Glomerular visceral epithelial cell (primary cell): Measurements from ENCODE around the gene RANBP1.

Experiments
- DNase-seq: peaks from one replicate; pipeline ENCODE4 v3.0.0-alpha.2; 2016; ENCODE audit errors: extremely low spot score

Gene RANBP1

DNA sequence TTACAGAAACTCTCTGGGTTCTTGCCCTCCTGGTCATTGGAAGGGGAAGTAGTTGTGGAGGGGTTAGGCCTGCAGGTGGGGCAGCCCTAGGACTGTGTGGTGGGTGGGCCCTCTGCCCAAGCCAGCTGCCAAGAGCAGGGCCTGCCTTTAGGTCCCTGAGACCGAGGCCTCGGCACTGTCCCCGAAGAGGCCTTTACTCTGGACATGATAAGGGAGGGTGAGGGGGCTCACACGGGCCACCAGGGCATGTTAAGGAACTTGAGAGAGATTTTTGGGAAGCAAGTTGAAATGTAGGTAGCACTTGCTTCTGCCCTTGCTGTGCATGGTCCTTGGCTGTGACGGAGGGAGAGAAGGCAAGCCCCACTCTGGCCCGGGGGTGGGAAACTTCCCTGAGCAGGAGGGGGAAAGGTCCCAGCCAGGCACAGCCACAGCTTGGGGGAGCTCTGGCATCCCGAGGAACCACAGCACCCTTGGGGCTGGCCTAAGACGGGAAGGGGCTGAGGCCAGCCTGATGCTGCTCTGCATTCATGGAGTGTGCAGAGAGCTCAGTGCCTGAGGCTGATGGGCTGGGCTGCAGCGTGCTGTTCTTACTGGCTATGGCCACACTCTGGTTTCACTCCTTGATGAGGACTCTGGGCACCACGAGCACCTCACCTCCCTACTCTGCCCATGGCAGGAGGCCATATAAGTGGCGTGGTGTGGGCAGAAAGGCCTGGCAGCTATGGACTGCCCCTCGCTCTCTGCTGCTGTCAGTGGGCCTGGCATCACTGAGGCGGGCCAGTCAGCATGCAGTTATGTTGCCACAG is 7.8 kb upstream of the RANBP1 start:
- DNase-seq = no peak

DNA sequence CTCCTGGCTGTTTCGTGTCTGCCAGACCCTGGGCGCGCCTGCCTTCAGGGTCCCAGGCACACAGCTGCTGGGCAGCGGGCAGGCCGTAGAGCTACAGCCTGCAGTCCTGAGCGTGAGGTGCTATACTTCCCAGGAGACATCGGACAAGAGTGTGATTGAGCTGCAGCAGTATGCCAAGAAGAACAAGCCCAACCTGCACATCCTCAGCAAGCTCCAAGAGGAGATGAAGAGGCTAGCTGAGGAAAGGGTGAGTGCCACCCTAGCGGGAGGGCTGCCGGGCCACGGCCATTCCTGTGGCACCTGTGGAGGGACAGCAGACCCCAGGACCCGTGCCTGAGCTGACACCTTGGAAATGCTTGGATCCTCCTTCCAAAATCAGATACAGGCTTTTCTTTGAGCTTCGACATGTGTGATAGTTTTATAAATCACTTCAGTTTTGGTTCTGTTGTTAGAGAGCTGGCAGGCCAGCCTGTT is 7.1 kb upstream of the RANBP1 start:
- DNase-seq = no peak

DNA sequence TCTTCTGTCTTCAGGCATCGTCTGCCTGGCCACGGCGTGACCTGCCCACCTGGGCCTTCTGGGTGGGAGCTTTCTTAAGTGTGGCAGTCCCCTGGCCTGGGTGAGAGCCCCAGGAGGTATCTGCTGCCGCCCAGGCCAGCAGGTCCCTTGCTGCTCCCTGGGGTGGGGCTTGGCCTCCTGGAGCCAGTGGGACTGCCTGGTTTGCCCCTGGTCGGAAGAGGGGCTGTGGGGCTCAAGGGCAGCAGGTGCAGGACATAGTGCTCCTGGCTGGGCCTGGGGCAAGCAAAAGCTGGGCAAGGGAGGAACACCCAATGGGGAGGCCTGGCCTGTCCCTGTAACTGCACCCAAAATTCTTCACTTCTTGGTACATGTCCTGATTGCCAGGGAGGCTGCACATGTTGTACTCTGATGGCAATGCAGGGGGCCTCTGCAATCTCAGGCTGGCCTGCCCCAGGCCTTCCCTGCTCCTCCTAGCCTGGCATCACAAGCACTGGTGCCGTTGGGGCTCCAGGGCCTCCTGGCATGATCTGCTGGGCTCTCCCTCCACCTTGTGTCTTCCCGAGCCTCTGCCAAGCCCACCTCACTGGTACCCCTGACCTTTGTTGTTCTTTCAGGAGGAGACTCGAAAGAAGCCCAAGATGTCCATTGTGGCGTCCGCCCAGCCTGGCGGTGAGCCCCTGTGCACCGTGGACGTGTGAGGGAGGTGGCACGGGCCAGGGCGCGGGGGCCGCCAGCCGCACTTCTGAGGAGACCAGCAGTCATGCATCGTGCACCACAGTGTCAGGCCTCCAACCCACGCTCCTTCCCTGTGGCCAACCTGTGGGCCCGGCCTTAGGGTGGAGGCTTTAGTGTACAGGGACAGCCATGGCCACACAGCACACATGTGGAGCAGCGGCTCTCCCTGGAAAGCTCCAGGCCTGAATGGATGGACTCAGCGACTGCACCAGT is 6.2 kb upstream of the RANBP1 start:
- DNase-seq = no peak

DNA sequence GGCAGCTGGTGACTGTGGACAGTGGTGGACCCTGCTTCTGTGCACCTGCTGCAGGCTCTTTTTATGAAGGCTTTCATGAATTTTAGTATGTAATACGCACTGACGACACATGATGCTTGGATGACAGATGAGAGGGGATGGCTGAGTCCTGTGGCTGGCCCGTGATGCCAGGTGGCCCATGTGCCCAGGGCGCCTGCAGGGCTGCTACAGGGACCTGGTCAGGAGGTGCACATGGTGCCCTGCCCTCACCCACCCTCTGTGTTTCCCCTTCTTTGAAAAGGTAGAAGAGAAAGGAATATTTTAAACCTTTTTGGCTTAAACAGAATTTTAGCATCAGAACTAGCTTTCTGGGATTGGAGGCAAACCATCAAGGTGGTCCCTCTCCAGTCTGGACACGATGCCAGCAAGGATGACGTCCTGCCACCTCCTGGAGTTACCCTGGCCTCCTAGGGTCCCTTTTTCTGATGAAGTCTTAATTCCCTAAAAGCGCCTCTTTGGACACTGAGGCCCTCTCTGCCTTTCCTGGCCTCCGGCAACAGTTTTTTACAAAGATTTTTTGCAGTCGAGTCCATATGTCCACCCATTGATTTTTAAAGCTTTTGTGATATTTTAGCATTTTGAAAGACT is 5.4 kb upstream of the RANBP1 start:
- DNase-seq = no peak

DNA sequence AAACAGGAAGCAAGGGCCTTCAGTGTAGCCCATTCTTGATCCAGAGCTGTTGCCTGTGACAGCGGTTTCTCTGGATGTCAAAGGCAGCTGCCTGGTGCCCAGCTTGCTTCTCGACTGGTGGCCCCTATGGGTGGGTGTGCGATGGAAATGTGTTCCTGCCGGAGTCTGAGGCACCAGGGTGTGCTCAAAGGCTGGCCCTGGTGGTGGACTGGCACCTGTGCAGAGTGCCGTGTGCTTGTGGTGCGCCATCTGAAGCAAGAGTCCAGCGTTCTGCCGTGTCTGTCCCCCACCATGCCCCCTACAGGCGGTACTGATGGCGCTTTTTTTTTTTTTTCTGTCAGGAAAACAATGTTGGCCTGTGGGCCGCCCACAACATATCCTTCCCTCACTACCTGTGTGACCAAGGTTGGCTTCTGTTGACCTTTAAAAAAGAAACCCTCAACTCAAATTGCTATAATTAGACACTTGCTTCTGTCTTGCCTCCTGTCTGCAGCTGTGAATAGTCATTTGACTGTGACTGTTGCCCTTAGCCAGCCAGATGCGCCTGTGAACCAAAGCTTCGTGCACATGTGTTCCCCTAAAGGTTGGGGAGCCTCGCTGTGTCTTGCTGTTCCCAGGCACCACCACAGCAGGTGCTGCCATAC is 4.7 kb upstream of the RANBP1 start:
- peak; percentile 40 for DNase-seq

DNA sequence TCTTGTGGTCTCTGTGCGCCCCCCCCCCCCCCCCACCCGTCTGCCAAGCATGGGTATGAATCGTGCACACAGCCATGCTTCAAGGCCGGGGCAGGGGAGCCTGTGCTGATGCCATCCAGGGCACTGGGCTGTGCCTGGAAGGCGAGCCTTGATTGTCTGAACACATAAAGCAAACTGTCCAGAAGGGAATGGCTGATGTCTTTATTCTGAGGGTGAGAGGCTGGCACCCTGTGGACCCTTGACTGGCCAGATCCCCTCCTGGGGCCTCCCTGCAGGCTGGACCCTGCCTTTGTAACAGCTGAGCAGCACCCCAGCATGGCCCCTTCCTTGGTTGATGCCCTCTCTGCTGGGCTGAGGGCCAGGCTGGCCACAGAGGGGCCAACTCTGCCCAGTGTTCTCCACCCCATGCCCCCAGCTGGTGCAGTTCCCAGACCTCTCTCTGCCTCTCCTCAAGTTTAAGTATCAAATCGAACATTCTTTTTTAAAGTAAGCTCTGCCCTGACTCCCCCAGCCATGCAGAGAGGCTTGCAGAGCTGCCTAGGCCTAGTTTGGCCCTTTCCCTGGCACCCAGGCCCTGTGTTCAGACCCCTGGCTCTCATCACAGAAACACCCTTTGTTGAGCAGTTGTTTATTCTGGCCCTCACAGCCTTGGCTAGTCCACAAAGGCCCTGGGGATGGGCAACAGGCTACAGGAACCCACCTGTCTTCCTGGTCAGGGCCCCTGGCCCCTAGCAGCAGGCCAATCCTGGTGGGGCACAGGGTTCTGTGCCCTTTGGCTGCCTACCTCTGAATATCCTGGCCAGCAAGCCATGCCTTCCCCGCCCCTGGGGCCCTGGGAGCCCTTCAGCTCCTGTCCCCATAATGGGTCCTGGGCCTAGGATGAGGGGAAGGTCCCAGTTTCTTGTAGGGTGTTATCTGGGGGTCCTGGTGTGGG is 3.9 kb upstream of the RANBP1 start:
- no peak for DNase-seq

DNA sequence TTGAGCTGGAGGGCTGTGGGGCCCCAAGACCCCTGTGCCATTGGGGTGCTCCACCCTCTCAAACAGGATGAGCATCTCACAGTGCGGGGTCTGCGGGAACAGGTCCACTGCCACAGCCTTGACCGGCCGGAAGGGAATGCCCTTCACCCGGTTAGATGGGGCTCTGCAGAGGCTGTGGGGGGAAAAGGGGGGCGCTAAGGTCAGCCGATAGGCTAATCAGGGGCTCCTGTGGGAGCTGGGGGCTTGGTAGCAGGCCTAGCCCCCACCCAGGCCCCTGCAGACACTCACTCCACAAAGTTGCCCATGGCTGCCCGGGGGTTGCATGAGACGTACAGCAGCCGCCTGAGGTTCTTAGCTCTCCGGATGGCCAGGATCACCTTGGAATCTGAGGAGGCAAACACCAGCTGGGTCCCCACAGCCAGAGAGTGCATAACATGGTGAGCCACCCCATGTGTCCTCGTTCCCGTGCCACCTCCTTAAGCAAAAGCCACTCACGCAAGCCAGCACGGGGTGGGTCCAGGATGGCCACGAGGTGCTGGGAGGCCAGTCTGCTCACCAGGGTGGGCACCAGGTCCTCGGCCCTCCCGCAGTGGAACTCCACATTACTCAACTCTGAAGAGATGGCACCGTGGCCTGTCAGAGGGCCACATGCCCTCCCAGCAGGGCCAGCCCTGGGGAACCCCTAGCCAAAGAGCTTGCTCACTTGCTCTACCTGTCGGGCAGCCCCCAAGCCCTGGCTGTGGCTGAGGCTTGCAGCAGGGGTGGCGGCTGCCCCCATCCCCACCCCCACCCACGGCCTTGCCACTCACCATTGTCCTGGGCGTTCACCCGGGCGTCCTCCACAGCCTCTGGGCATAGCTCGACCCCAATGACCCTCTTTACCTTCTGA is 3.0 kb upstream of the RANBP1 start:
- DNase-seq = no peak

DNA sequence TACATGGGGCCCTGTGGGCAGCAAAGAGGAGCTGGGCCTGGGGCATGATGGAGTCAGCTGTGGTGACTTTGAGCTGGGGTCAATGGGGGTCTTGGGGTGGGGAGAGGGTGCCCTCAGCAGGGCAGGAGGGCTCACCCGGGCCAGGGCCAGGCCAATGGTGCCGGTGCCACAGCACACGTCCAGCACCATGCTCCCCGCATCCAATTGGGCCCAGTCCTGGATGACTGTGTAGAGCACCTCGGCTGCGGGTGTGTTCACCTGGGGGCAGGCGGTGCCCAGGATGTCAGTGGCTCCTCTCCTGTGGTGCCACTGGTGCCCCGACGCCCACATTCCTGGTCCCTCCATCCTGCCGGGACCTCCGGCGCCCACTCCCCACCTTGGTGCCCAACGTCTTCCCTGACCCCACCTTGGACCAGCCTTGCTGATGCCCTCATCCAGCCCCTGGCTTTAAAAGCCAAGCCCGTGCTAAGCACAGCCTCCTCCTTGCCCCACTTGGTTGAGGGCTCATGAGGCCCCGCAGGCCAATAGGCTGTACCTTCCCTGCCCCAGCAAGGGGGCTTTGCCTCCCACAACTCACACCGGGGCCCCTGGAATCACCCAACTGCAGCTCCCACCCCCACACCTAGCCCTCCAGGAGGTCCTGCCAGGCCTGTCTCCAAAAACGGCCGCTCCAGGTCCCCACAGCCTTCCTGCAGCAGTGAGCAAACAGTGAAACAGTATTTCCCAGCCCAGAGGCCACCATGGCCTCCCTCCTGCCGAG is 2.2 kb upstream of the RANBP1 start:
- DNase-seq = no peak

DNA sequence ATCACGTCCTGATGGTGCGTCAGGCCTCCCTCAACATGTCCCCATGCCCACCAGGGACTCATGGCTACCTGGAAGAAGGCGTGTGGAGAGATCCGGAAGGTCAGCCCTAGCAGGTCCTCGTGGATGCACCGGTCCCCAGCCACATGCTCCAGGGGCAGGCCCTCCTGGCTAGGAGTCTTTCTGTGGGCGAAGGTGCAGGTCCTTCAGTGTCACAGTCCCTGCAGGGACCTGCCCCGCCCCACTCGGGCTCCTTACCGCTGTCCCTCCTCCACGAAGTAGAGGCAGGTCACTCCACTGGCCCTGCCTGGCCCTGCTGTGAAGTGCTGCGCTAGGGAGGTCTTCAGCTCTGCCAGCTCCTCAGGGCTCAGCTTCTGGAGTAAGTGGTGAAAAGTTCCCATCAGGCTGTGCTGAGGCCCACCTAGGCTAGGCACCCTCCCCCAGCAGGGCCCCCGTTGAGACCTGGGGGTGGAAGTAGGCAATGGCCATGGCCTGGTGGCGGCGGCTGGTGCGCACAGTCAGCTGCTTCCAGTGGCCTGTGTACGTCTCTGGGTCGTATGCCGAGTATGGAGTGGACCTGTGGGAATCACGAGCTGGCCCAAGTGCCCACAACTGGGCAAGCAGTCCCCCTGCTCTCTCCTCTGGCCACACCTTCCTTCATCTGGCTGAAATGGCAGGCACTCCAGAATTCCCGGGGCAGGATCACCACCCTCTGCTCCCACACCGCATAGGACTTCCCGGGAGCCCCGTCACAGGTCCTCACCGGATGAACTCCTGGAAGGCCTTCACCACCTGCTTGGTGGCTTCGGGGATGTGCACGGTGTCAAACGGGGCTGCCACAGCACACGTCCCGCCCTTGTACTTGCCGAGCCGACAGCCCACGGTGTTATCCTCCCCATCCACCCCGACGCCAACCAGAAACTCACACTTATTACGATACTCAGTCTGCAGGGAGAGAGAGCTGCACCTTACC is 1.1 kb upstream of the RANBP1 start:
- no peak for DNase-seq

DNA sequence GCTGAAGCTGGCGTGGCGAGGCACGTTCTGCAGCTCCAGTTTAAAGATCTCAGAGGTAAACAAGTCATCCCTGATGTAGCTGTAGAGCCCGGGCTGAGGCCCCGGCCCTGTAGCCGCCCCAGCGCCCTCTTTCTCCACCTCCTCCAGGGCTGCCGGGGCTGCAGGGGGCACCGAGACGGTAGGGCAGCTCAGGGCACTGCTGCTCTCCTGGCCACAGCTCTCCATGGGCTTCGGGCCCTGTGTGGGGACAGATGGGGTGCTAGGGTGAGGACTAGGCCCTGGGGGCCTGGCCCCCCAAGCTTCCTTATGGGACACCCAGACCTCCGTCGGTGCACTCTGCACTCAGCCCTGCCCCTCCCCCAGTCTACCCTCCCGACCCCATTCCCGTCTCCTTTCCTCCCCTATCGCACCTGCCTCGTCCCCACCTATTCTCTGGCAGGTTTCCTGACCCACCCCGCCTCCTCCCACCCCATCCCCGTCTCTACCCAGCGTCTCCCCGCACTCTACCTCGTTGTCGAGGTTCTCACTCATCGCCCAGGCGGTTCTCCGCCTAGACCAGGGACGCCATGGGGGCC is 559 bp downstream of the RANBP1 start:
- no peak for DNase-seq

DNA sequence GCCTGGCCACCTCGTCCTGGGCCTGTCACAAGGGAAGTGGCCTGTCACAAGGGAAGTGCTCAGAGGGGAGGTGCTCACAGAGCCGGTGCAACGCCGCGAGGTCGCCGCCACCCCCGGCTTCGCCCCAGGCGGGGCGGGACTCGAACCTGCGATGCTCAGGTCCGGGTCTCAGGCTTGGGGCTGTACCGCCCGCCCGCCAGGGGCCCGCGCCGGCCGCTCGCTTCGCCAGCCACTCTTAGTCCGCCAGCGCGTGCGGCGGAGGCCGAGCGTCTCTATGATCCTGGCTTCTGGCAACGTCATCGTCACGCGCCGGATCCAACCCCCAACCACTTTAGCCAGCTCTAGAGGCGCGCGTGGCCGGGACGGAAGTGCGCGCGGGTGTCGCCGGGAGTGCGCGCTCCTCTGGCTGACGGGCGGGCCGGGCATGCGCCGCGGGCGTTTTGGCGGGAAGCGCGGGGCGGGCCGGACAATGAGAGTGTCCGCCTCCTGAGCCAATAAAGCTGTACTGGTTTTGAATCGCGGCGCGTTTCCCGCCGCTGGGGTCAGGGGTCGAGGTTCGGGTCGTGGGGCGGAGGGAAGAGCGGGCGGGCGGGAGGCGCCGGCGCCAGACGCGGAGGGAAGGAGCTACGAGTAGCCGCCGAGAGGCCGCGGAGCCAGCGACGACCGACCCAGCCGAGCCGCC is 1.2 kb downstream of the RANBP1 start, which contains the start of gene TRMT2A:
Gene TRMT2A, minus strand, starts transcription at position 276 of the 682 bp plus-strand sequence. CDS start 320 bp downstream, outside the sequence.
- DNase-seq = peak; percentile 96

DNA sequence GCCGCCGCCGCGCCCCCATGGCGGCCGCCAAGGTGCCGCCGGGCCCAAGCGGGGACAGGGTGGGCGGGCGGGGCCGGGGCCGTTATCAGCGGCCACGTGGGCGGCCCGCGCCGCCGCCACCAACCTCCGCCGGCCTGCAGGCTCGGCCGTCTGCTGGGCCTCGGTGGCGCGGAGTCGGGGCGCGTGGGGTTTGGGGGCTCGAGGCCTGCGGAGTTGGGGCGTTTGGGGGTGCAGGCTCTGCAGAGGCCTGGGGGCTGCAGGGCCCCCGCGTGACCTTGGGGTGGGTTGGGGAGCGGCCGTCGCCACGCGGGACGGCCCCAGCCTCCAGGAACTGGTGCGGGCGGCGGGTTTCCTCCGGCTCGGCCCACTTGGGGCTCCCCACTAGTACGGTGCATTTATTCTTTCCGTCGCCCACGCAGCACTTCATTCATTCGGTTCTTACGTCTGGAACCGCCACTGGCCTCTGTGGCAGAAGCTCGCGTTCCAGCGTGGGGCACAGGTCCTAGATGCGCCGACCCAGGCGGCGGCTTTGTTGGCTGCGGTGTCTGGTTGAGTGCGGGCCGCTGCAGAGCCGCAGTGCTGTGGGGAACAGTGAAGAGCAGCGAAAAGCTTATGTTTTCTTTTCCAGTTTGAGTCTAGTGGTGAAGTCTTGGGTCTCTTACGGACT is 1.9 kb downstream of the RANBP1 start:
- no peak for DNase-seq

DNA sequence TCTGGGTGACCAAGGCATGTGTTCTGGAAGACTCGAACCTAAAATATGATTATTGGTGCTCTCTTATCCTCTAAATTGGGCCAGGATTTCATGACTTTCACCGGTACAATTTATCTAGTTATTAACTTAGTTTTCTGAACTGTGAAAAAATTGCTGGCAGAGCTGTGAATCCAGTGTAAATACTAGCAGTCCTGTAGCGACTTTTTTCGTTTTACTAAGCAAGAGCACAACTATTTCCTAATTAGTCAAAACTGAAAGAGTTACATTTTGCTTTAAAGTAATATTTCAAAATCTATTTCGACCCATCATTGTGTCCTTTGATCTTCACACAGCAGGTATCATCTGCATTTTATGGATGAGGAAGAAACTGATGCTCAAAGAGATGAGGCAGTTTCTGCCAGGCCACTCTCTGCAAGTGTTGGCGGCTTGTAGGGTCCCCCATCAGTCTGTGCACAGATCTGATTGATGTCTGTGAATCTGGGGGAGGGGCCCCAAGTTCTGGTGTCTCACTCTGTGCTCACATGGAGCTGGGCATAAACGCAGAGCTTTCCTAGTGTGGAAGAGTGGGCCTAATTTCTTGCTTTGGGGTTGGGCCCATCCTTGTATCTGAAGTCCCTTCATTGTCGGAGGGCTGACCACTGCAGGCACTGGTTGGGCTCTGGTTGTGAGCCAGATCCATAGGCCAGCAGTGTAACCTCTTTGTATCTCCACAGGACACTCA is 2.6 kb downstream of the RANBP1 start:
- DNase-seq = no peak

DNA sequence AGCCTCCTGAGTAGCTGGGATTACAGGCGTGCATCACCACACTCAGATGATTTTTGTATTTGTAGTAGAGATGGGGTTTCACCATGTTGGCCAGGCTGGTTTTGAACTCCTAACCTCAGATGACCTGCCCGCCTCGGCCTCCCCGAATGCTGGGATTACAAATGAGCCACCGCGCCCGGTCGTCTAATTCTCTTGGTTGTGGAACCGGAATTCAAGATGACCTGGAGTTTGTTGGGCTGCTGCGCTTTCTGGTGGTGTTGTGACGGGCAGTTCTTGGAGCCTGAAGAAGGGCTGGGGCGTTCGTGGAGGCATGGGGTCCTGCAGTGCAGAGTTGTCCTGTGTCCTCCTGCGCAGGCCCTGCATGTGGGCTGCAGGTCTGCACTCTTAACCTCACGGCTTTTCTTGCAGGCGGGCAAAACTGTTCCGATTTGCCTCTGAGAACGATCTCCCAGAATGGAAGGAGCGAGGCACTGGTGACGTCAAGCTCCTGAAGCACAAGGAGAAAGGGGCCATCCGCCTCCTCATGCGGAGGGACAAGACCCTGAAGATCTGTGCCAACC is 6.0 kb downstream of the RANBP1 start:
- DNase-seq = no peak
